ENCODE results near the gene TRPM2.
"Not testable (repeated sequence)": the region's sequence is repeated elsewhere in the genome, so short reads cannot be mapped to it uniquely, and the experiment has no call there.

Gene TRPM2

GRCh38 chr21:44356160-44356559, 2.7 kb downstream of the TRPM2 start:
- no peak for DNase-seq

DNA sequence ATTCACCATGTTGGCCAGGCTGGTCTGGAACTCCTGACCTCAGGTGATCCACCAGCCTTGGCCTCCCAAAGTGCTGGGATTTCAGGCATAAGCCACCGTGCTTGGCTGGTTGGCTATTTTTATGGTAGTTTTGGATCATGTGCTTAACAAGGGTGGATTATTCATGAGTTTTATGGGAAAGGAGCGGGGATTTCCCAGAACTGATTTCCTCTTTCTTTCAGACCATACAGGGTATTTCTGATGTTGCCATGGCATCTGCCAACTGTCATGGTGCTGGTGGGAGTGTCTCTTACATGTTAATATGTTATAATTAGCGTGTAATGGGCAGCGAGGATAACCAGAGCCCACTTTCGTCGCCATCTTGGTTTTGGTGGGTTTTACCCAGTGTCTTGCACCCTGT, 3.2 kb downstream of the TRPM2 start:
- no peak for DNase-seq

GRCh38 chr21:44357064-44357837, 3.8 kb downstream of the TRPM2 start:
- no peak for DNase-seq

DNA sequence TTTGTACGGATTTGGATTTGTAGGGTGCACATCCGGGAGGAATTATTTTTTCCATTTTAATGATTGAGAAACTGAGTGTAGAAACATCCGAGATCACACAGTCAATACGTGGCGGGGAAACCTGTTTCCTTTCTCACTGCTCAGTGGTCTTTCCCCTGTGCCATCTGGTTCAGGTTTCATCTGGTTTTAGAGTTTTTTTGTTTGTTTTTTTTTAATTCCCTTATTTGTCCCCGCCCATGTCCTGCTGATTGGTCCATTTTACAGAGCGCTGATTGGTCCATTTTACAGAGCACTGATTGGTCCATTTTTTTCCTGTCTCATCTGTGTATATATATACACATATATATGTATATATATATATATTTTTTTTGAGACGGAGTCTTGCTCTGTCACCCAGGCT, 6.0 kb downstream of the TRPM2 start:
- DNase-seq, result no peak

GRCh38 chr21:44360159-44360558, 6.7 kb downstream of the TRPM2 start:
- DNase-seq, result peak; percentile 32

DNA sequence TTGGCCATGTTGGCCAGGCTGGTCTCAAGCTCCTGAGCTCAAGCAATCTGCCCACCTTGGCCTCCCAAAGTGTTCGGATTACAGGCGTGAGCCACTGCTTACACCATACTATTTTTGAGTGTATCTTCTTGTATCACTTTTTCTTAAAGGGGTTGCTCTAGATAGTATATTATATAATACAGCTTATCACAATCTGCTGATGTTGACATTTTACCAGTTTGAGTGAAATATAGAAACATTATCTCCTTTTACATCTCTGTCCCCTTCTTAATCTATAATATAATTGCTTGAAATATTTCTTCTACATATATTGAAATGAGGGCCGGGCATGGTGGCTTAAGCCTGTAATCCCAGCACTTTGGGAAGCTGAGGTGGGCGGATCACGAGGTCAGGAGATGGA, 8.5 kb downstream of the TRPM2 start:
- not testable (repeated sequence) for DNase-seq

DNA sequence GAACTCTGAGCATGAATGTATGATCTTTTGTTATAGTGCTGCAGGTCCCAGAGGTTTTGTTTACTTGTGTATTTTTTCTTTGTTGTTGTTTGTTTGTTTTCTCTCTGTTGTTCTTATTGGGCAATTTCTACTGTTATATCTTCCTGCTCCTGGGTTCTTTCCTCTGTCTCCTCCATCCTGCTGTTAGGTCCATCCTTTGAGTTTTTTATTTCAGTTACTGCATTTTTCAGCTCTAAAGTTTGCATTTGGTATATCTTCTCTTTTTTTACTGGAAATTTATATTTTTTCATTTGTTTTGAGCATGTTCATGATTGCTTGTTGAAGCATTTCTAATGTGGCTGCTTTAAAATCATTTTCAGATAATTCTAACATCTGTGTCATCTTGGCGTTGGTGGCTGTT, 9.9 kb downstream of the TRPM2 start:
- no peak for DNase-seq

DNA sequence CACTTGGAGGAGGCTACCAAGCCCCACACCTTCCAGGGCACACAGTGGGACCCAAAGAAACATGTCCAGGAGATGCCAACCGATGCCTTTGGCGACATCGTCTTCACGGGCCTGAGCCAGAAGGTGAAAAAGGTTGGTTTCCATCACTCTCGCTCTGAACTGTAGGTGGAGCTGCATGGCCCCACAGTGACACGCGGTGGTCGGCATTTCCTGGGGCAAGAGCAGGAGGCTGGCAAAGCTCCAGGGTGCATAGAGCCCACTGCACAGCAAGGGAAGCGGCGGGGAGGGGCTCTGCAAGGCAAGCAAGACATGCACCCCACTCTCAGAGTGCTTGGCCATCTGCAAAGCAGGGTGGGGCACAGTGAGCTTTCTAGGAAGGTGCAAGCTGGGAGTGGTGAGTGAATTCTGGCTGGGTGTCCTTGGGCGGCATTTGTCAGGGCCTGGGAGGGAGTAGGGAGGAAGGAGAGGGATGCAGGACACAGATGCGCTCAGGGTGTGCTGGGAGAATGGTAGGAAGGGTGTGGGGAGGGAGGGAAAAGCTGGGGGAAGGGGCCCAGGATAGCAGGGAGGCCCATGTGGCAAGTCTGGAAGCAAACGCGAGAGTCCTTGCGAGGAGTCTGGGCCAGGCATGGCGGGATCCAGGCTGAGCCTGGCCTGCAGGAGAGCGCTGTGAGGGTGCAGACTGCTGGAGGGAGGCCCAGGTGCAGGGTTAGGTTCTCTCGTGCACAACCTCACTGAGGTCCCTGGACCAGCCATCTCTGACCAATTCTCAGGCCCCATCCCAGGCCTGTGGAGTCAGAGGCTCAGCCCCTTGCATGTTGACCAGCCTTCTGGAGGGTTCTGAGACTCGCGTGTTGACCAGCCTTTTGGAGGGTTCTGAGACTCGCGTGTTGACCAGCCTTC, 11.0 kb downstream of the TRPM2 start:
- no peak for DNase-seq

DNA sequence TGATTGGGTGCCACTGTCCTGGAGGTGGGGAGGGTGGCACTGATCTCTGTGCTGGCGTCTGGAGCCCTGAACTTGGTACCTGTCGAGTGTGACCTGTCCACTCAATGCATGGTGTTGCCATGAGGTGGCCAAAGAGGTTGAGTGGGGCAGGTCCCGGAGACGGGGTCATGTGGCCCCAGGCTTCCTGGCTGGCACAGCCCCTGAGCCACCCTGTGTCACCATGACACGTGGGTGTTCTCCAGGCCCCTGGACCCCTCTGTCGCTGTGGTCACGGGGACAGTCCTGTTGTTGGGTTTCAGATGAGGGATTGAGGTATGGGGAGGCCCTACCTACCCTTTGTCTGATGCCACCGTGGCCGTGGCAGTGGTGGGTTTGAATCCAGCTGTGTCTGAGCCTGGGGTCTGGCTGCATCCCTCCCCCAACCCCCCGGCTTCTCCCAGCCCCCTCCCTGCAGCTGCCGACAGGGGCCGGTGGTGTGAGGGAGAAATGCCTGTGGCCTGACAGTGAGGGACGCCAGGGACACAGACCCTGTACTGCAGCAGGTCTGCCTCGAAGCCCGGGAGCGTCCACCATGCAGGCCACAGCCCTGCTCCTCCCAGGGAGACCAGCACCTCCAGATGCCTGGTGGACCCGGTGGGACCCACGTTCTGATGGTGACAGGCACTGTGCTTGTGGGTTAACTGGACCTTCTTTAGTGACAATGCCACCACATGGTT, 12.0 kb downstream of the TRPM2 start:
- no peak for DNase-seq

- no peak for DNase-seq
These were observed 12.7 kb downstream of the TRPM2 start for GRCh38 chr21:44365967-44366585.

GRCh38 chr21:44366586-44367211, 13.3 kb downstream of the TRPM2 start:
- peak; percentile 29 for DNase-seq

DNA sequence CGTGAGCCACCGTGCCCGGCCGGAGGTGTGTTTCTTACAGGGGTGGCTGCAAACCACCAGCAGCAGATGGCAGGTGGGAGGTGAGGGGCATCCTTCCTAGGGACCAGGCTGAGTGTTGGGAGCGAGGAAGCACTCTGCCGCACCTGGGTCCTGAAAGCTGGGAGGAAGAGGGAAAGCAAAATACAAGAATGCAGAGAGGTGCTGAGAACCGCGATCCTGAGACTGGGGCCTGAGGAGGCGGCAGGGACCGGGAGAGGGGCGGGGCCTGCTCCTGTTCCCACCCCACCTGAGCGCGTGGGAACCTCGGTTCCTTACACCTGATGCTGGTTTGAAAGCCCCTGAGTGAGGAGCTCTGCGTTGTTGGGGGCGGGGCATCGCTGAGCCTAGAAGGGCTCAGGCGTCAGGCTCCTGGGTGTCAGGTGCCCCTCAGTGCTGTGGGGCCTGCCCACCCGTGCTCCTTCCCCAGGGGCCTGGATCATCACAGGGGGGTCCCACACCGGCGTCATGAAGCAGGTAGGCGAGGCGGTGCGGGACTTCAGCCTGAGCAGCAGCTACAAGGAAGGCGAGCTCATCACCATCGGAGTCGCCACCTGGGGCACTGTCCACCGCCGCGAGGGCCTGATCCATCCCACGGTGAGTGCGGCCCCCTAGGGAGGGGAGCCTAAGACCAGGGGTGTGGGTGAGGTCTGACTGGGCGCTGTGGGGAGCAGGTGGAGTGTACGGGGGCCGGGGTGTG, 15.5 kb downstream of the TRPM2 start:
- DNase-seq, result no peak

GRCh38 chr21:44370027-44370735, 16.8 kb downstream of the TRPM2 start:
- no peak for DNase-seq

DNA sequence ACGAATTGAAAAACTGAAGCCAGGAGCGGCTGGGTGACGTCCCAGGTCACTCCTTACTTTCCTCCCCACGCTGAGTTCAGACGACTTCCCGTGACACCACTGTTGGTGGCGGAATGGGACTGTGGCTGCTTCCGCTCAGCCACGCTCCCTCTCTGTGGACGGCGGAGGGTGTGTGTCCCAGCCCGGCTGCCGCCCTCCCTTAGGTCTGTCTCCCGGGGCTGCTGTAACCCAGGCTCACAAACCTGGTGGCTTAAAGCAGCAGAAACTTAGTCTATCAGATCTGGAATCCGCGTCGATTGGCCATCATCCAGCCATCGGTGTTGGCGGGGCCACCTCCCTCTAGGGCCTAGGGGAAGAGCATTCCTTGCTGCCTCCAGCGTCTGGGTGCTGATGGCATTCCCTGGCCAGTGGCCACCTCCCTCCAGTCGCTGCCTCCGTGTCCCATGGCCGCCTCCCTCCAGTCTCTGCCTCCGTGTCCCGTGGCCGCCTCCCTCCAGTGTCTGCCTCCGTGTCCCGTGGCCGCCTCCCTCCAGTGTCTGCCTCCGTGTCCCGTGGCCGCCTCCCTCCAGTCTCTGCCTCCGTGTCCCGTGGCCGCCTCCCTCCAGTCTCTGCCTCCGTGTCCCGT, 17.5 kb downstream of the TRPM2 start:
- DNase-seq, result no peak

GRCh38 chr21:44371596-44371995, 18.2 kb downstream of the TRPM2 start:
- no peak for DNase-seq

GRCh38 chr21:44372616-44373015, 19.2 kb downstream of the TRPM2 start:
- DNase-seq, result no peak

- no peak for DNase-seq
These were observed 21.3 kb downstream of the TRPM2 start for GRCh38 chr21:44374601-44375280.

DNA sequence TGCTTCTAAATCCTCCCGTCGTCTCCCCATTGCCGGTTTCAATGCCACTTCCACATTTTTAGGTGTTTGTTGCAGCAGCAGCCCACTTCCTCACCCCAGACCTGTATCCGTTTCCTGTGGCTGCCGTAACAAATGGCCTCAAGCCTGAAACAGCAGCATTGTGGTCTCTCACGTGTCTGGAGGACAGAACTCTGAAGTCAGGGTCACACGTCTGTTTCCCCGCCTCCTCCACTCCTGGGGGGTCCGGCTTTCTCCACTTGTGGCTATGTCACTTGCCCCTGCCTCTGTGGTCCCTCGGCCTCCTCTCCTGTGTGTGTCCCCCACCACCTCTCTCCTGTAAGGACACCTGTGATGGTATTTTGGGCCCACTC, 21.8 kb downstream of the TRPM2 start:
- peak; percentile 20 for DNase-seq

GRCh38 chr21:44375761-44376241, 22.4 kb downstream of the TRPM2 start:
- DNase-seq, result peak; percentile 25

GRCh38 chr21:44376606-44377005, 23.2 kb downstream of the TRPM2 start:
- DNase-seq, result no peak
